ENCODE results near the gene SLC2A9.

GRCh38 chr4:10063544-10064300, 42.4 kb upstream of the SLC2A9 start:
- TF ChIP-seq RARB (CRISPR knock-in tag; IDR thresholded peaks at IDR 0.05) (no peak), CREB5 (CRISPR knock-in tag; IDR thresholded peaks at IDR 0.05; ENCODE audit: low read depth) (no peak), ZFP30 (CRISPR knock-in tag; IDR thresholded peaks at IDR 0.05) (no peak), ZNF565 (CRISPR knock-in tag; conservative IDR thresholded peaks at IDR 0.05; ENCODE audit: low read depth) (no peak), POU6F1 (CRISPR knock-in tag; IDR thresholded peaks at IDR 0.05; ENCODE audit: borderline replicate concordance, low read depth) (no peak), ZFP3 (CRISPR knock-in tag; IDR thresholded peaks at IDR 0.05) (no peak), GLIS3 (CRISPR knock-in tag; IDR thresholded peaks at IDR 0.05) (no peak), SNAI2 (CRISPR knock-in tag; IDR thresholded peaks at IDR 0.05) (no peak), ZC3H10 (CRISPR knock-in tag; IDR thresholded peaks at IDR 0.05) (no peak), ZNF8 (CRISPR knock-in tag; IDR thresholded peaks at IDR 0.05) (no peak)
